ENCODE data around the gene ETV6.
A peak's percentile ranks its signal among the peaks of the same experiment; 100 is the strongest.

ETV6 gene

DNA sequence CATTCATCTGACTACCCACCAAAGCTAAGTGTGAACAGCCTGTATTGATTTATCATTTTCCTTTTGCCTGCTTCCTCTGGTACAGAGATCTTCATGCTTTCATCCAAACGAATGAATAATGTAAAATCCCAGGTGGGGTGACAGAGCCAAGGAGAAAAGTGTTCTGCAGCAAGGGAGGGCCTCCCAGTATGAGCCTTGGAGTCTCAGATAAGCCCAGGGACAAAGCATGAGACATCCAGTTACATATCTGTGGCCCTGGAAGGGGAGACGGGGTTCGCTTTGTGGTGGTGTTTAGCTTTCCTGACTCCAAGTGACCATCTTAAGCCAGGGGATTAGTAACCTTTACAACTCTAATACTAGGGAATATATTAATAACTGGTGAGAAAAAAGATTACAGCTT, 177.1 kb downstream of the ETV6 start:
- DNase-seq (ENCODE audit: low read depth in 2 of 2) = no peak

DNA sequence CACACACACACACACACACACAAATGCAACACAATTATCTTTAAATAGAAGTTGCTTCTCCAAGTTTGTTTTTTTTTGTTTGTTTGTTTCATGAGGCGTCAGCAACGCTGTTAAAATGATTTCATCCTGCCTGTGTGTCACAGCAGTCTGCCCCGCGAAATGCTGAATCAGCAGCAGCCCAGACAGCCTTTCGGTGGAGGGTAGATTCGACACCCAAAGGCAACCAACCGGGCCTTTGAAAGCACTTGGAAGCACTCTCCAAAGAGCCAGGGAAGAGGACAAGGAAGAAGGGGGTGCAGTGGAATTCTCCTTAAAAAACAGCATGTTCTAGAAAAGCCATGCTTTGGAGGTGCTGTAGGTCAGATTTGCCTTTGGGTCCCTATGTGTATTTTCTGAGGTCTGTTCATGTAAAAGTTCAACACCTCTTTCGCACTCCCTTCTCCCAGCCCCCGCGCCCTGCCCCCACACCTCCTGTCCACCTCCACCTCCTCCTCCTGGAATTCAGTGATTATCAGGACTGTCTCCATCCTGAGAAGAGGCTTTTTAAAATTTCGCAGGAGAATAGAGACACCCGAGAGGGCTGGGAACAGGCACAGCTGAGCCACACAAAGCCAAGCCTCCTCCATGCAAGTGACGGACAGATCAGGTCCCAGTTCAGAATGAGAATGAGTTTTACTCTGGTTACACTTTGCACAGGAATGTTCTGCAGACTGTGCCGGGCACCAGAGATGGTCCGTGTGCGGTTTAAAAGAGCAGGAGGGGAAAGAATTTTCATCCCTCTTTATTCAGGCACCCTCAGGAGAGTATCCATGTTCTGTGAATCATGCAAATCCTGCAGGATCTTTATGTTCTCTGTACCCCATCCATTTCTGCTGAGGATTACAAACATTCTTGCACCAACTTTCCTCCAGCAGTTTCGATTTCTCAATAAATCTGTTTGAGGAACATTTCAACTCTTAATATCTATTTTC, 177.9 kb downstream of the ETV6 start:
- DNase-seq (ENCODE audit: low read depth in 2 of 2) = no peak

DNA sequence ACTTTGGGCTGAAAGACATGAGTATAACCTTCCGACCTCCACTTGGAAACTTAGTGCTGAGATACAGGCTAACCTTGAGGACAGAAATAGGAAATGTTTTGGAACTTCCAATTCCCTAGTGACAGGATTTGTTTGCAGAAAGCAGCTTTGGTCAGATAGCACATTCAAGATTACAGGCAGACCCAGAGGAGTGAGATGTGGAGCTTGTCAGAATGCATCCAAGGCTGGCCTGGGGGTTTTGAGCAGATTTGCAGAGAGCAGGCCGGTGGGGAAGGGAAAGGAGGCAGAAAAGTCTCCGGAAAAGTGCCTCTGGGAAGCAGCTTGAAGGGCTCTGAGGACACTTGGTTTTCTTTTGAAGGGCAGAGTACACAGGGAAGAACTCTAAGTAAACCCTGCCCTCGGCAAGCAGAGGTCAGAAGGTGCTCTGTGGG, 180.3 kb downstream of the ETV6 start:
- no peak for DNase-seq (ENCODE audit: low read depth in 2 of 2)

DNA sequence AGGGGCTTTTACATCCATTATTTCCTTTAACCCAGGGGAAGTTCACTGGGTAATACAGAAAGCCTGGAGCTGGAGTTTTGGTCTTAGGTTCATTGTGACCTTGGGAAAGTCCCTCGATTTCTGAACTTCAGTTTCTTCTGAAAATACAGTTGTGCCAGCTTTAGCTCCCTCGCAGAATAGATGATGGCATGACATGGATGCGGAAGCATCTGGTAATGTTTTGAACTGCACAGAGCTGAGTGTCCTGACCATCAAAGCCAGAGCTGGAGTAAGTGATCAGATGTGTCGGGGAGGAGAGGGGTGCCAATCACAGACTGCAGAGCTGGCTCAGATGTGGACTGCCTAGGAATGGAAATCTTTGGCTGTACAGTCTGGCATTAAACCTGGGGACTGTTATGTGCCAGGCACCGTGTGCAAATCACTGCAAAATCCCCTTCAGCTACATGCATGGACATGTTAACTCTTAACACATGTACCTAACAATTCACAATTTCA, 180.9 kb downstream of the ETV6 start:
- no peak for DNase-seq (ENCODE audit: low read depth in 2 of 2)

DNA sequence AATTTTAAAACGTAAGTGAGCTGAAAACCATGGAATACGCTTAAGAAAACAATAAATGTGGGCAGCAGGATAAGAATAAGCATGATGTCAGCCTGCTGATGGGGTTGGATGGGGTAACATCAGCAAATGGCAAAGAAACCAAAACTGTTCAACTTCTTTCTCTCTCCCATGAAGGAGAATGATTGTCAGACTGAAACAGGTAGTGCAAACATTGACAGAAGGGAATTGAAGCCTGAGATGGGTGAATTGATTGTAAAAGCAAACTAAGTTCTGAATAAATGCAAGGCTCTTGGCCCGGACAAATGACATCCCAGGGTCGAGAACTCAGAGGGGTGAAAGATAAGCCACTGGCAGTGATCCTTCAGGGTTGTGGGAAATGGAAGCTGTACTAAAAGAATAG, 182.6 kb downstream of the ETV6 start:
- DNase-seq (ENCODE audit: low read depth in 2 of 2) = no peak

DNA sequence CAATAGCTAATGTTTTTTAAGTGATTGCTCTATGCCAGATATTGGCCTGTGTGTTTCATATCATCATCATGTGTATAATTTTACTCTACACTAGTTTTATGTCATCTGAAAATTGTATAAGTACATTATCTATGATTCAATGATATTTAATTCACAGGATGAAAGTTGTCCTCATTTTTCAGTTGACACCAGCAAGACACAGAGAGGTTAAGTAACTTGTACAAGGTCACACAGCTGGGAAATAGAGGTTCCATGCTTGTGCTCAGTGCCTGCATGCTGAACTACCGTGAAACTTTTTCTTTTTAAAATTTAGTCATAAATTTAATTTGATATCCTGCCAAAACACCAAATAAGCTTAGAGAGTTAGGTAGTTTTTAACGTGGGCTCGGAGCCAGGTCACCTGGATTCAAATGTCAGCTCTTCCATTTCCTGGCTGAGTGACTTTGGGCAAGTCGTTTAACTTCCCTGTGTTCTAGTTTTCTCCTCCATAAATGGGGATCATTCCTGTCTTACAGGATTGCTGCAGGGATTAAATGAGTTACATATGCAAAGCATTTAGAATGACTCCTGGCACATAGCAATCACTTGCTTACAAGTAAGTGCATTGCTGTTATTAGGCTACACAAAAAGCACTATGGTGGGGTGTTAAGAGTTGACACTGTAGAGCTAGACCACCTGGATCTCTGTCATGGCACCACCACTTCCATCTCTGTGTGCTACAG, 183.9 kb downstream of the ETV6 start:
- DNase-seq (ENCODE audit: low read depth in 2 of 2) = no peak

DNA sequence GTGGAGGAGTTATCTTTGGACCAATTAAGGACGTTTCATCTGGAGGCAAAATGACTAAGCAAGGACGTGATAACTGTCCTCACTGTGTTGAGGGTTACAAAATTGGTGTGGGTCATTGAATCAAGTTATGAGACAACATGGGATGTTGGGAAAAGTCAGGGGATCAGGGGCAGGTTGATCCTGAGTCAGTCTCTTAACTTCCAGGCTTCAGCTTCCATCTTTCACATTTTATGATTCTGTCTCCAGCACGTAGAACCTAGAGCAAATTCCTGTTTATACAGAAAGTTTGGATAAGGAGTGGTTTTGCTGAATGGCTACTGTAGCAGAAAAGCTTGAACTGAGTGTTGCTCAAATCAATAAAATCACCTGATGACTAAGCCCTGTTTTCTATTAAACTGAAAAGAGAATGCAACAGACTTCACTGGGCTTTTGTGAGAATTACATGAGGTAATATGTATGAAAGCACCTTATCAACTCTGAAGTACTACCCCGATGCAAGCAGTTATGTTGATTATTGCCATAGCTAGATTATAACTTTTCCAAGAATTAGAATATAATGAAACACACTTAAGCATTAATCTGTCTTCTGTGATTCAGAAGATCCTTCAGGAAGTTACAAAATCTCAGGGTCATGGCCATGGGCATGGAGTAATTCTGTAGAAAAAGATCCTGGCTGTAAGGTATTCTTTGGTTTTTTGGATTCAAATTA, 184.8 kb downstream of the ETV6 start:
- DNase-seq (ENCODE audit: low read depth in 2 of 2) = no peak

DNA sequence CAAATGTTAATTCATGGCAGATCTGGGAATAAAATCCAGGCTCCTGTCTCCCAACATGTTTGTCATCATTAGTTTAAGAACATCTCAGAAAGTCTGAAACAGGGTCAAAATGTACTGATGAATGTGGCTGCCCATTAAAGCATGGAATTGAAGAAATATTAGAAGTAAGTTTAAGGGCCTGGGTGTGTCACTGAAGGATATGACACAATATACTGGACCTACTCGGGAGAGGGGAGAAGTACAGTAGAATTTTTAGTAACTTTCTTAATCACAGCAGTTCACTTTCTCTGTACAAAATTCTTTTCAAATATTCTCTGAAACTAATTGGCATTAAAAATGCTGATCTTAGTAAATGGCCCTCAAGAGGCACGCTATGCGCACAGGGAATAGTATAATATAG, 185.5 kb downstream of the ETV6 start:
- DNase-seq (ENCODE audit: low read depth in 2 of 2) = no peak

DNA sequence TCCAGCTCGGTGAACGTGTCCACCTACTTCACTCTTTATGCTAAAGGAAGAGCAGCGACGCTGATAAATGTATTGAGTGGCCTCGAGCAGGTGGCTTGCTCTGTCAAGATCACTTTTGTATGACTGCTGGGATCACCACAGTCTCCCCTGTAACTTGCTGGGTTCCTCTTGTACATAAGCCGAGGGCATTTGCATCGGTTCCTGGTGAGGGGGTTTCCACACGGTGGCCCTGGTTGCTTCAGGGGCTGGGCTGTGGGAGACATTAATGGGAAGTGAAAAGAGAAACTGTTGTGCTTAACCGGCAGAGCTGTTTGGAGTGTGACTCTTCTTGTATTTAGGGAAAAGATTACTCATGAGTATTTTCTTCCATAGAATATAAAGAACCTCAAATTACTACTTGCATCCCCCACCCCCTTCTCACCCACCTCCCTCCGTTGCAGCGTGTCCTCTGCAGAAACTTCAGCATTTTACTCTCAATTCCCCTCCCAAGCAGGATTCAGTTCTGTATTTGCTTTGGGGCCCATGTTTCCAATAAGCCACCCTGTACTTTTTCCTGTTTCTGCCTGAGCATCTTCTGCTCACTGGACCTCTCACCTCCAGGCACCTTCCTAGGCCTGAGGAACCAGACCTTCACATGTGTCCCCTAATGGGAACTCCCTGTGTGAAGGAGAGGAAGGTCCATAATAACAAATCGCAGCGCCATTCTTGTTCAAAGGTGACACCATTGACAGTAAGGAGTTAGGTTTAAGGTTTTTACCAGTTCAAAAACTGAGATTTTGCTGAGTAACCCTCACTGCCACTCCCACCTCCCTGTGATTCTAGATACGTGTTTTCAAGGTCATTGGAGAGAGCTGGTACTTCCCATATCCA, 187.0 kb downstream of the ETV6 start:
- DNase-seq (ENCODE audit: low read depth in 2 of 2) = peak; percentile 31 to 43

DNA sequence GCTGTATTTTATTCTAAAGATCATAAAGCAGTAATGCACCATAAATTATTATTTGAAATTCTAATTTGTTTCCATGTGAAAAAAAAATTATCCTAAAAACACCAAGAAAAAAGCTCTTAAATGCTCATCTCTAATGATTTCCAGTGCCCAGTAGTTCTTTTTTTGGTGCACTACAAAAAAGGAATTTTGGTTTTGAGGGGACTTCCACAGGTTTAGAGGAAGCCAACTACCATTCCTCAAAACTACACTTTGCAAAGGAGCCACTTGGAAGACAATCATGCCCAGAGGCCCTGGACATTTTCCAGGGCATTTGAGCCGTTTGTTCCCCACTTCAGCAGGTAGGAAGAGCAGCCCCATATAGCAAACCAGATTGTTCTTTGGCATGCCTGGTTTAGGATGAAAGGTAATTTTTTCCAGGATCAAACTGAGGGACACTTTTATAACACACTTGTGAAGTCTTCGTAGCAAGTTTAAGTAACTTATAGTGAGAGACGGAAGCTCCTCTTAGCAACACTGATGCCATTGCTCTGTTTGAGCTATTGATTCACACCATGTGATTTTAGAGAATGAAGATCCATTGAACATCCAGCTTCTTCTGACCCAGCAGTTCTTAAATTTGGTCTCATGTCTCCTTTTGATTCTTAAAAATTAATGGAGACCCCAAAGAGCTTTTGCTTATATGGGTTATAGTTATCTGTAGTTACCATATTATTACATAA, 187.9 kb downstream of the ETV6 start:
- no peak for DNase-seq (ENCODE audit: low read depth in 2 of 2)

DNA sequence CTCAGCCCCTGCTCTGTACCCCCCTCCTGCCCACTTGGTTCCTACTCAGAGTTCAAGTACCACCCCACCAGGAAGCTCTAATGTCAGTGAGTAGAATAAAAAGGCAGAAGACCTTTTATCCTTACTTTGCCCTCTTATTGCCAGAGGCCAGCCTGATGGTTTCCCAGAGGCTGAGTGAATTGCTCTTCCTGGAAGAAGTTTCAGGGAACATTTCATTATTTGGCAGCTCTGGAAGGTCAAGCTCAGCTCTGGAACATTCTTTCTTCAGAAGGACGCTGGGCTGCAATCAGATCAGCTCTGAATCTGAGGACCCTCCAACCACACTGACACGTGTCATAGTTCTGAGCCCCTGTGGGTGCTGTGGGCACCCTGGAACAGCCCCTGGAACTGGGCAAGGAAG, 188.9 kb downstream of the ETV6 start:
- no peak for DNase-seq (ENCODE audit: low read depth in 2 of 2)

DNA sequence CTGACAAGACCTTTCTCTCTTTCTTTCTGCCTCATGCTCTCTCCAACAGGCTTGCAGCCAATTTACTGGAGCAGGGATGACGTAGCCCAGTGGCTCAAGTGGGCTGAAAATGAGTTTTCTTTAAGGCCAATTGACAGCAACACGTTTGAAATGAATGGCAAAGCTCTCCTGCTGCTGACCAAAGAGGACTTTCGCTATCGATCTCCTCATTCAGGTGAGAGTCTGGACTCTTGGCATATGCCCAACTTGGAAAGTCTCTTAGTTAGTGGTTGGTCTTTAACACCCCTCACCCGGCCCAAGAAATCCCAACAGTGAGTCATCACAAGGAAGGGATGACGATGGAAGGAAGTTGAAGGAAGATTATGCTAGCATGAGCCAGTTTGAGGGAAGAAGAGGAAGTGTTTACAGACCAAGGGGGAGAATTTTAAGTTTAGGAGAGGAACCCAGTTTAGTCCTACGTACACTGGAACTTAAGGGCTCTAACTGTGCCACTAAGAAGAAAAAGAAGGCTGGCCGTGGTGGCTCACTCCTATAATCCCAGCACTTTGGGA, 189.7 kb downstream of the ETV6 start:
- no peak for DNase-seq (ENCODE audit: low read depth in 2 of 2)

DNA sequence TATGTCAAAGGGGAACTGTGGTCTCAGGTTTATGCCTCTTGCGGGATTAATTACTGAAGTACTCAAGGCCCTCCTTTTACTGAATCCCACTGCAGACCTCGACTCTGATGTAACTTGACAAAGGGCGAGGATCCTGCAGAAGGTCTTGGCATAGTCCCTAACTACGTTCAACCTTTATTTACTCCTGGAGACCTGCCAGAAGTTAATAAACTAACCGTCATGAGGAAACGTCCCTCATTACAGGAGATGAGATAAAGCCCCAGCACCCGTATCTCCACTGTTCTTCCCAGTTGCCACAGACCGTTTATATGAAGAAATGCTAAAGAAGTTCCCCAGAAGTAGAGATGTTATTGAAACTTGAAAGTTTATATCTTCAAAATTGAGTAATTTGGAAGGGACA, 190.9 kb downstream of the ETV6 start:
- DNase-seq (ENCODE audit: low read depth in 2 of 2) = no peak

DNA sequence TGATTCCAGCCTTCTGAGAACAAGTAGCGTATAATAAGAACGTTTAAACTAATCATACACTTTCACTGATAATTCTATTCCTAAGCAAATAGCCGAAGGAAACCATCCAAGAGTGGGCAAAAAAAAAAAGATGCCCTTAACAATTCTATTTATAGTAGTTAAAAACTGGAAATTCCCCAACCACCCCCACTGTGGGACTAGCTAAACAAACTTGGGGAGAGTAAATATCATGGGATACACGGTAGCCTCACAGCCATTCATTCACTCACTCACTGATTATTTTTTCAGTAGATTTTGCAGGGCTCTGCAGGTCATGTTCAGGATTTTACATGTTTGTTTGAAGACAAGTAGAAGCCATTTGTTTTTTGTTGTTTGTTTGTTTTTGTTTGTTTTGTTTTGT, 197.0 kb downstream of the ETV6 start:
- DNase-seq (ENCODE audit: low read depth in 2 of 2) = no peak

DNA sequence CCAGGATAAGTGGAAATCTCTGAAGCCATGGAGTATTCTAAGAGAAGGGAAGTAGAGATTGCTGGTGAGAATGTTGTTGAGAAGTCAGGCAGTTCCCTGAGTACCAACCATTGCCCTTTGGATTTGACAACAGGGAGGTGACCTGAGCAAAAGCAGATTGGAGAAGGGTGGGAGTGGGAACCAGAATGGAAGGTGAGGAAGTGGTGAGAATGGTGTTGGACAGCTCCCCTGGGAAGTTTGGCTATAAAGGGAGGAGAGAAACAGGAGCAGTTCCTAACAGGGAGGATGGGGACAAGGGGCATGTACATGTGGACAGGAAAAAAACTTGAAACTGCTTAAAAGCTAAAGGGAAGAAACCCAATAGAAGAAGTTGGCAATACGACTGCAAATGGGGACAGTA, 198.1 kb downstream of the ETV6 start:
- DNase-seq (ENCODE audit: low read depth in 2 of 2) = no peak

DNA sequence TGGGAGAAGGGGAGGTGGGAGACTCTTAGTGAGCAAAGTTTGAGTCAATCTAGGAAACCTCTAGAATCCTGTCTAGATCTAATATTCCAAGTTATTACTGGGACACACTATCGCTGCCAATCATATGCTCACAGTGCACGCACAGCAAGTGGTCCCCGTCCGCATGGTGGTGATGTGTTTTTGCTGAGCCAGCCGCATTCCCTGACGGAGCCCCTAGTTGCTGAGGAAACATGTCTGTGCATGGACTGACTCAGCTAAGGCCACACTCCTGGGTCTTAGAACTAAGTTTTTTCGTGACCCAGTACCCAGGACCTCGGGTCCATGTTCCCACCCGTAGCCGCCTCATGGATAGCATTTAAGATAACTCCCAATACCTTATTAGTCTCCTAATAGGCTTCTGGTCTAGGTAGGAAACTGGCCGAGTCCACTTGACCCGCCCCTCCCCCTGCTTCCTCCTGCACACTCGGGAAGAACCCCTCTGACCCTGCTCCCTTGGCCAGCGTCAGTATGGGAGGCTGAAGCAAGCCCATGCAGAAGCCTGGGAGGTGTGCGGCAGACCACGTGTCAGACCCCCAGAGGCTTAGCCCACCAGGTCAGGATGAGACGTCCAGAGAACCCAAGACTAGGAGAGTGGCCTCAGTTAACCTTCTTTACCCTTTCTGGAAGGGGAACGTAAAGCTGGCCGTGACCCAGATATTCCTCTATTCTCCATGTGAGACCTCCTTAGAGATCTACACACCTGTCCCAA, 200.5 kb downstream of the ETV6 start:
- DNase-seq (ENCODE audit: low read depth in 2 of 2) = no peak

DNA sequence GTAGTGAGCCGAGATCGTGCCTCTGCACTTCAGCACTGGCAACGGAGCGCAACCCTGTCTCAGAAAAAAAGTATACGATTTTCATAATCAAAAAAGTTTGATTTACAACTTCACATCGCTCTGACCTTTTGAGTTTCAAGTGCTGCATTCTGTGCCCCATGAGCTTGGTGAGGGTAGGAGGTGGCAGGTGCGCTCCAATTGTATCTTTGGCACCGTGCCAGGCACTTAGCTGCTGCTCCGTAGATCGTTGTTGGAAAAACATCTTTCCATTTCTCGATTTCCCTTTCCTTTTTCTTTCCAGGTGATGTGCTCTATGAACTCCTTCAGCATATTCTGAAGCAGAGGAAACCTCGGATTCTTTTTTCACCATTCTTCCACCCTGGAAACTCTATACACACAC, 203.7 kb downstream of the ETV6 start:
- DNase-seq (ENCODE audit: low read depth in 2 of 2) = no peak

DNA sequence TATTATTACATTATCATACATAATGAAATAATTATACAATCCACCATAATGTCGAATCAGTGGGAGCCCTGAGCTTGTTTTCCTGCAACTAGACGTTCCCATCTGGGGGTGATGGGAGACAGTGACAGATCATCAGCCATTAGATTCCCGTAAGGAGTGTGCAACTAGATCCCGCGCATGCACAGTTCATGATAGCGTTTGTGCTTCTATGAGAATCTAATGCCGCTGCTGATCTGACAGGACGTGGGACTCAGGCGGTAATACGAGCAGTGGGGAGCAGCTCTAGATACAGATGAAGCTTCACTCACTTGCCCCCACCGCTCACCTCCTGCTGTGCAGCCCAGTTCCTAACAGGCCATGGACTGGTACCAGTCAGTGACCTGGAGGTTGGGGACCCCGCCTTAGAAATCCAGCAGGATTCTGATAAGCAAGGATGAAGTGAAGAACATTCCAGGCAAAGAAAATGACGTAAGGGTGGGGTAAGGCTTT, 204.6 kb downstream of the ETV6 start:
- DNase-seq (ENCODE audit: low read depth in 2 of 2) = no peak

DNA sequence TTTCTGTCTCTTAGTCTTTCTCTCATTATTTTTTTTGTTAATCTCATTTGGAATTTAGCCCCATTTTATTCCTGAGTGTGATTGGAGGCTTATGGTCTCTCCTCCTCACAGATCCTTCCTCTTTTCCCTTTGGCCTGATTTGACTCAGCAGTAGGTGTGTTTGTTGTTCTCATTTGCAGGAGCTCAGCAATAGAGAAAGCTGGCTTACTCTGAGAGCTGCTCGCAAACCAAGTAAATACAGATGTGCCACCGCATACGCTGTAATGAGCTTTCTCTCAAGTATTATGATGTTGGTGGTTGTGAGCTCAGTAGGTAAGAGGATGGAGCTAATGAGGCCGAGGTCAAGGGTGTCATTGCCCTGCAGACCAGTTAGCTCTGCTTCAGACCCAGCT, 206.5 kb downstream of the ETV6 start:
- DNase-seq (ENCODE audit: low read depth in 2 of 2) = no peak

Data from stimulated activated CD4-positive, alpha-beta T cell treated with anti-CD3 and anti-CD28 coated beads, Interleukin-1b, Interleukin-23, amount 100 ng/mL, for 4 hours (primary cell).